Gastroesophageal sphincter (tissue), 3 donors: ENCODE measurements around the gene MYL6.

Experiments used
- EP300 ChIP-seq: sonication (generic); formaldehyde crosslinking; IDR thresholded peaks from one replicate; pipeline ENCODE4 v1.6.1; 2017; ENCODE audit warnings: antibody characterized with exemption, mild to moderate bottlenecking
- POLR2A ChIP-seq, 2 donors: fragments of 450-650 bp; IDR thresholded peaks; one replicate each; pipeline ENCODE4 v1.6.1; 2017; ENCODE audit warnings: antibody characterized with exemption in 2 of 2, mild to moderate bottlenecking in 2 of 2, moderate library complexity in 1 of 2
- POLR2AphosphoS5 ChIP-seq: sonication (generic); formaldehyde crosslinking; IDR thresholded peaks from one replicate; pipeline ENCODE4 v1.6.1; 2017; ENCODE audit warnings: antibody characterized with exemption
- TF ChIP-seq, protein P1 (sequence below), 4 experiments: fragments of 200-600 bp in 2 of 4; fragments of 450-650 bp in 2 of 4; sonication (generic) in 1 of 4; IDR thresholded peaks; one replicate each; pipeline ENCODE4 v1.5.1; 2017 to 2019; ENCODE audit warnings: antibody characterized with exemption in 4 of 4, mild to moderate bottlenecking in 2 of 4, moderate library complexity in 2 of 4

DNA sequence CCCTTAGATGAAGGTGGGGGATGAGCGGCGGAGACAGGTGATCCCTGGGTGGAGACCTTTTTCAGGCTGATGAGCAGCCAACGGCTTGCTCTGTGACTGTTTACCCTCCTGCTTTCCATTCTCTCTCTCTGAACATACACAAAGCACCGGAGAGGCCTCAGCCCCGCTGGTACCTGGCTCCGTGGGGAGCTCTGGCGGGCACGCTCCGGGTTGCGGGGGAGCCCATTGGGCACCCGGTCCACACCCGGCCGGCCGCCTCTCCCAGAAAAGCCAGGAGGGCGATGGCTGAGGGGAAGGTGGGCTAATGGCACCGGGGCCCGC lies 30.6 kb downstream of the MYL6 start:
- no peak for TF ChIP-seq POLR2A (IDR thresholded peaks at IDR 0.05)
- TF ChIP-seq EP300: no peak
- TF ChIP-seq, protein P1, sequence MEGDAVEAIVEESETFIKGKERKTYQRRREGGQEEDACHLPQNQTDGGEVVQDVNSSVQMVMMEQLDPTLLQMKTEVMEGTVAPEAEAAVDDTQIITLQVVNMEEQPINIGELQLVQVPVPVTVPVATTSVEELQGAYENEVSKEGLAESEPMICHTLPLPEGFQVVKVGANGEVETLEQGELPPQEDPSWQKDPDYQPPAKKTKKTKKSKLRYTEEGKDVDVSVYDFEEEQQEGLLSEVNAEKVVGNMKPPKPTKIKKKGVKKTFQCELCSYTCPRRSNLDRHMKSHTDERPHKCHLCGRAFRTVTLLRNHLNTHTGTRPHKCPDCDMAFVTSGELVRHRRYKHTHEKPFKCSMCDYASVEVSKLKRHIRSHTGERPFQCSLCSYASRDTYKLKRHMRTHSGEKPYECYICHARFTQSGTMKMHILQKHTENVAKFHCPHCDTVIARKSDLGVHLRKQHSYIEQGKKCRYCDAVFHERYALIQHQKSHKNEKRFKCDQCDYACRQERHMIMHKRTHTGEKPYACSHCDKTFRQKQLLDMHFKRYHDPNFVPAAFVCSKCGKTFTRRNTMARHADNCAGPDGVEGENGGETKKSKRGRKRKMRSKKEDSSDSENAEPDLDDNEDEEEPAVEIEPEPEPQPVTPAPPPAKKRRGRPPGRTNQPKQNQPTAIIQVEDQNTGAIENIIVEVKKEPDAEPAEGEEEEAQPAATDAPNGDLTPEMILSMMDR (IDR thresholded peaks at IDR 0.05): no peak
- no peak for TF ChIP-seq POLR2AphosphoS5
